NB4 (cell line): Measurements from ENCODE around the gene FANCE.
A peak's percentile ranks its signal among the peaks of the same experiment; 100 is the strongest.
"Not testable (repeated sequence)": the region's sequence is repeated elsewhere in the genome, so short reads cannot be mapped to it uniquely, and the experiment has no call there.

Source experiments
- DNase-seq: peaks from one replicate; pipeline ENCODE4 v3.0.0; 2010; ENCODE audit warnings: low read depth
- H3K4me3 ChIP-seq: one replicate; pipeline ENCODE4 v1.5.1; 2011; ENCODE audit warnings: mild to moderate bottlenecking, low read depth, low read length, moderate library complexity
- CTCF ChIP-seq: IDR thresholded peaks from one replicate; pipeline ENCODE4 v1.5.1; 2012; ENCODE audit warnings: low read depth, low read length
- MAX ChIP-seq: IDR thresholded peaks from 2 replicates; pipeline ENCODE4 v1.6.1; 2011; ENCODE audit warnings: low read depth, low read length
- MYC ChIP-seq: IDR thresholded peaks from 2 replicates; pipeline ENCODE4 v1.6.1; 2011; ENCODE audit warnings: low read depth, low read length
- POLR2A ChIP-seq: IDR thresholded peaks from 2 replicates; pipeline ENCODE4 v1.6.1; 2011; ENCODE audit warnings: mild to moderate bottlenecking; ENCODE audit not compliant: insufficient read length; ENCODE audit errors: extremely low read depth

Gene FANCE

DNA sequence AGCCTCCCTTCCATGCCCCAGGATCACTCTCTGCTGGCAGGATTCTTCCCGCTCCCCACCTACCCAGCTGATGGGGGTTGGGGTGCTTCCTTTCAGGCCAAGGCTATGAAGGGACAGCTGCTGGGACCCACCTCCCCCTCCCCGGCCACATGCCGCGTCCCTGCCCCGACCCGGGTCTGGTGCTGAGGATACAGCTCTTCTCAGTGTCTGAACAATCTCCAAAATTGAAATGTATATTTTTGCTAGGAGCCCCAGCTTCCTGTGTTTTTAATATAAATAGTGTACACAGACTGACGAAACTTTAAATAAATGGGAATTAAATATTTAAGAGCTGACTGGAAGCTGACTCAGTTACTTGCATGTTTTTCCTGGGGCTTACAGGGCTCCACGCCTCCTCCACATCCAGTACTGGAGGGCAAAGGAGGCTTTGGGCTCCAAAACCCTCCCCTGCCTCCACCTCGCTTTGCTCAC is 24.3 kb upstream of the FANCE start:
- TF ChIP-seq MAX (no peak), MYC (no peak), POLR2A (no peak), CTCF (no peak)
- no peak overlapping the region for H3K4me3 ChIP-seq
- DNase-seq = no peak

DNA sequence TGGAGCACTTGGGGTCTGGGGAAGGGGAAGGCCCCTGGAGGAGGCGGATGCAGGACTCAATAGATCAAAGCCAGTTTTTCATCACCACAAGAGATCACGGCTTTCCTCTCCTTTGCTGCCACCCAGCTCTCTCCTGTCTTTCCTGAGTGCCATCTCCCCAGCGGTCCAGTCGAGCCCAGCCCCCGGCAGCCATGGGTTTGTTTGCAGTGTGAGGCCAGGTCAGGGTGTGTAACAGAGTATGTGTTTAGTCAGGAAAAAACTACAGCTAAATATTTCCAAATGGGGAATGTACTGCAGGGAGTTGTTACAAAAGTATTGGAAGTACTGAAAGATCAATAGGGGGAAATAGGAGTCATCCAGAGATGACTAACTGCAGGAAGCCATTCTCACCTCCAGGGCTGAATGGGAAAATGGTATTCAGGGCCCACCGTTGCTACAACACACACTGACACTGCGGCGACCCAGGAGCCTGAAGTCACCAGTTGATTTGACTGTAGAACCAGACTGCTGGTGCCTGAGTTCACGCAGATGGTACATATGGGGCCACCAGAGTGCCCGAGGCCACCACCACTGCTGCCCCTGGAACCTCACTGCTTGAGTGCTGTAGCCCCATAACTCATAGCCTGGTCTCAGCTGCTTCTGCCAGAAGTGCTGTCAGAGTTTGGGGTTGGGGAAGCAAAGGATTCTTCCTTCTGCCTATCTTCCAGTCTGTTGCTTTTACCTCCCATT is 23.6 kb upstream of the FANCE start:
- TF ChIP-seq POLR2A = no peak
- TF ChIP-seq CTCF = no peak
- no peak for TF ChIP-seq MAX
- TF ChIP-seq MYC = no peak
- DNase-seq = no peak
- no peak overlapping the region for H3K4me3 ChIP-seq

DNA sequence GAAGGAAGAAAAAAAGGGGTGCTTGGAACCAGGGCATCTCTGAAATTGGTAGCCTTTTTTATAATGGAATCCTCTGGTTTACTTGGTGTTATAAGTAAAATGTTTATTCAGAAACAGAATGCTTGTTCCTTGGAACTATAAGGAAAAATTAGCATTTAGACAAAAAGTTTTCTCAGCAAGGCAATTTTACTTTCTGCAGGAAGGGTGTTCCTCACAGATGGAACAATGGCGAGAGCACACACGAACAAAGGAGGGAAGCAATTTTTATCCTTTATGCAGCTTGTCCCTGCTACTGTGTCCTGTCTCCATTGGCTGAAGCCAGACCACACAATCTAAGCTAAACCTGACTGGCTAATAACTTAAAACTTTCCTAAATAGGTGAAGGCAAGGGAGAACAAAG is 22.7 kb upstream of the FANCE start:
- no peak overlapping the region for H3K4me3 ChIP-seq
- no peak for TF ChIP-seq MYC
- TF ChIP-seq MAX = no peak
- TF ChIP-seq CTCF = no peak
- TF ChIP-seq POLR2A = no peak

GRCh38 chr6:35432291-35432690 is 19.8 kb upstream of the FANCE start:
- TF ChIP-seq POLR2A = no peak
- no peak for TF ChIP-seq CTCF
- no peak for TF ChIP-seq MYC
- TF ChIP-seq MAX = no peak
- no peak overlapping the region for H3K4me3 ChIP-seq
- no peak for DNase-seq

More for the DNA sequence above, 22.7 kb upstream of the FANCE start:
- peak; percentile 33 for DNase-seq

GRCh38 chr6:35432702-35433101 is 19.4 kb upstream of the FANCE start:
- not testable (repeated sequence) for DNase-seq

GRCh38 chr6:35435074-35435837 is 16.9 kb upstream of the FANCE start:
- H3K4me3 ChIP-seq = no peak overlapping the region
- no peak for DNase-seq
- TF ChIP-seq MAX = no peak
- no peak for TF ChIP-seq MYC
- TF ChIP-seq CTCF = no peak
- no peak for TF ChIP-seq POLR2A

More at GRCh38 chr6:35432702-35433101, 19.4 kb upstream of the FANCE start:
- H3K4me3 ChIP-seq = not testable (repeated sequence)
